ENCODE measurements around the gene AOC1.

The AOC1 gene

GRCh38 chr7:150855476-150856302 lies 3.4 kb downstream of the AOC1 start:
- DNase-seq (ENCODE audit: low read depth), result no peak

GRCh38 chr7:150856303-150857275 lies 4.3 kb downstream of the AOC1 start:
- no peak overlapping the region for H3K4me3 ChIP-seq (ENCODE audit: low read depth, low read length)
- DNase-seq (ENCODE audit: low read depth), result no peak

More at GRCh38 chr7:150855476-150856302, 3.4 kb downstream of the AOC1 start:
- no peak overlapping the region for H3K4me3 ChIP-seq (ENCODE audit: low read depth, low read length)

- no peak overlapping the region for H3K4me3 ChIP-seq (ENCODE audit: low read depth, low read length)
Observed at GRCh38 chr7:150857276-150858055, 5.1 kb downstream of the AOC1 start.

GRCh38 chr7:150858236-150859197 lies 6.2 kb downstream of the AOC1 start:
- no peak overlapping the region for H3K4me3 ChIP-seq (ENCODE audit: low read depth, low read length)
- DNase-seq (ENCODE audit: low read depth), result no peak

More at GRCh38 chr7:150857276-150858055, 5.1 kb downstream of the AOC1 start:
- DNase-seq (ENCODE audit: low read depth), result no peak

GRCh38 chr7:150860291-150860977 lies 8.1 kb downstream of the AOC1 start:
- H3K4me3 ChIP-seq (ENCODE audit: low read depth, low read length), result no peak overlapping the region
- no peak for DNase-seq (ENCODE audit: low read depth)

GRCh38 chr7:150860978-150861295 lies 8.6 kb downstream of the AOC1 start:
- no peak overlapping the region for H3K4me3 ChIP-seq (ENCODE audit: low read depth, low read length)
- DNase-seq (ENCODE audit: low read depth), result no peak

GRCh38 chr7:150862356-150862755 lies 10.0 kb downstream of the AOC1 start:
- DNase-seq (ENCODE audit: low read depth), result no peak

GRCh38 chr7:150863946-150864345 lies 11.6 kb downstream of the AOC1 start:
- no peak for DNase-seq (ENCODE audit: low read depth)

More at GRCh38 chr7:150862356-150862755, 10.0 kb downstream of the AOC1 start:
- no peak overlapping the region for H3K4me3 ChIP-seq (ENCODE audit: low read depth, low read length)

GRCh38 chr7:150866932-150867564 lies 14.7 kb downstream of the AOC1 start:
- H3K4me3 ChIP-seq (ENCODE audit: low read depth, low read length), result no peak overlapping the region
- no peak for DNase-seq (ENCODE audit: low read depth)

More at GRCh38 chr7:150863946-150864345, 11.6 kb downstream of the AOC1 start:
- no peak overlapping the region for H3K4me3 ChIP-seq (ENCODE audit: low read depth, low read length)

GRCh38 chr7:150867605-150868004 lies 15.3 kb downstream of the AOC1 start:
- no peak overlapping the region for H3K4me3 ChIP-seq (ENCODE audit: low read depth, low read length)
- no peak for DNase-seq (ENCODE audit: low read depth)

GRCh38 chr7:150869467-150869866 lies 17.1 kb downstream of the AOC1 start:
- H3K4me3 ChIP-seq (ENCODE audit: low read depth, low read length), result no peak overlapping the region
- DNase-seq (ENCODE audit: low read depth), result no peak

GRCh38 chr7:150871601-150872000 lies 19.3 kb downstream of the AOC1 start:
- no peak for DNase-seq (ENCODE audit: low read depth)
- H3K4me3 ChIP-seq (ENCODE audit: low read depth, low read length), result no peak overlapping the region

- DNase-seq (ENCODE audit: low read depth), result peak; percentile 97
- H3K4me3 ChIP-seq (ENCODE audit: low read depth, low read length), result no peak overlapping the region
Observed at GRCh38 chr7:150874401-150875198, 22.3 kb downstream of the AOC1 start.

GRCh38 chr7:150875791-150876190 lies 23.5 kb downstream of the AOC1 start:
- no peak for DNase-seq (ENCODE audit: low read depth)
- H3K4me3 ChIP-seq (ENCODE audit: low read depth, low read length), result no peak overlapping the region

GRCh38 chr7:150876817-150877526 lies 24.7 kb downstream of the AOC1 start:
- H3K4me3 ChIP-seq (ENCODE audit: low read depth, low read length), result no peak overlapping the region
- DNase-seq (ENCODE audit: low read depth), result peak; percentile 88

GRCh38 chr7:150877536-150877935 lies 25.2 kb downstream of the AOC1 start:
- no peak for DNase-seq (ENCODE audit: low read depth)
- no peak overlapping the region for H3K4me3 ChIP-seq (ENCODE audit: low read depth, low read length)

Data from skeletal muscle cell (primary cell).